SH-SY5Y (cell line): Measurements from ENCODE around the gene ZBTB6.

Experiments used
- GATA2 ChIP-seq: IDR thresholded peaks from 2 replicates; pipeline ENCODE4 v1.6.1; 2011; ENCODE audit warnings: mild to moderate bottlenecking, low read depth, low read length
- GATA3 ChIP-seq: IDR thresholded peaks from 2 replicates; pipeline ENCODE4 v1.6.1; 2011; ENCODE audit warnings: low read depth, mild to moderate bottlenecking, low read length, moderate library complexity

The ZBTB6 gene

GRCh38 chr9:122888480-122888879, 24.6 kb downstream of the ZBTB6 start:
- TF ChIP-seq GATA2 (no peak), GATA3 (no peak)

- TF ChIP-seq GATA2 (no peak), GATA3 (no peak)
Measured at GRCh38 chr9:122883125-122883524, 30.0 kb downstream of the ZBTB6 start.

GRCh38 chr9:122879443-122879842, 33.7 kb downstream of the ZBTB6 start:
- TF ChIP-seq GATA3 (no peak), GATA2 (no peak)

GRCh38 chr9:122875523-122875922, 37.6 kb downstream of the ZBTB6 start:
- TF ChIP-seq GATA2 (no peak), GATA3 (no peak)

- no peak for TF ChIP-seq GATA2
- no peak for TF ChIP-seq GATA3
Measured at GRCh38 chr9:122866079-122866478, 47.0 kb downstream of the ZBTB6 start.

- TF ChIP-seq GATA3: no peak
- TF ChIP-seq GATA2: no peak
Measured at GRCh38 chr9:122865300-122865699, 47.8 kb downstream of the ZBTB6 start.

GRCh38 chr9:122863407-122863806, 49.7 kb downstream of the ZBTB6 start:
- TF ChIP-seq GATA2: no peak
- TF ChIP-seq GATA3: no peak

GRCh38 chr9:122860319-122861142, 52.6 kb downstream of the ZBTB6 start:
- no peak for TF ChIP-seq GATA2
- no peak for TF ChIP-seq GATA3
